ENCODE data around the gene ITPR1.

The ITPR1 gene

GRCh38 chr3:4819746-4820145, 326.6 kb downstream of the ITPR1 start:
- no peak for DNase-seq

GRCh38 chr3:4820296-4821121, 327.4 kb downstream of the ITPR1 start:
- DNase-seq = no peak

GRCh38 chr3:4821338-4821737, 328.2 kb downstream of the ITPR1 start:
- DNase-seq = no peak

GRCh38 chr3:4821975-4822374, 328.8 kb downstream of the ITPR1 start:
- peak; percentile 88 for DNase-seq

GRCh38 chr3:4822568-4822967, 329.4 kb downstream of the ITPR1 start:
- no peak for DNase-seq

- no peak for DNase-seq
Observed at GRCh38 chr3:4823385-4823784, 330.2 kb downstream of the ITPR1 start.

GRCh38 chr3:4823986-4824925, 331.1 kb downstream of the ITPR1 start:
- no peak for DNase-seq

- no peak for DNase-seq
Observed at GRCh38 chr3:4824926-4825325, 331.8 kb downstream of the ITPR1 start.

GRCh38 chr3:4825436-4826236, 332.5 kb downstream of the ITPR1 start:
- DNase-seq = peak; percentile 41

GRCh38 chr3:4826237-4827100, 333.3 kb downstream of the ITPR1 start:
- no peak for DNase-seq

GRCh38 chr3:4827767-4828166, 334.6 kb downstream of the ITPR1 start:
- no peak for DNase-seq

- DNase-seq = no peak
Observed at GRCh38 chr3:4828279-4829030, 335.3 kb downstream of the ITPR1 start.

GRCh38 chr3:4829031-4829394, 335.9 kb downstream of the ITPR1 start:
- no peak for DNase-seq

- DNase-seq = no peak
Observed at GRCh38 chr3:4830586-4830914, 337.4 kb downstream of the ITPR1 start.

- DNase-seq = no peak
Observed at GRCh38 chr3:4831580-4831950, 338.4 kb downstream of the ITPR1 start.

- DNase-seq = no peak
Observed at GRCh38 chr3:4833471-4833870, 340.3 kb downstream of the ITPR1 start.

GRCh38 chr3:4834403-4834866, 341.3 kb downstream of the ITPR1 start:
- DNase-seq = peak; percentile 78

- DNase-seq = peak; percentile 32
Observed at GRCh38 chr3:4835616-4836043, 342.5 kb downstream of the ITPR1 start.

GRCh38 chr3:4836516-4836915, 343.4 kb downstream of the ITPR1 start:
- no peak for DNase-seq

- no peak for DNase-seq
Observed at GRCh38 chr3:4837374-4837930, 344.3 kb downstream of the ITPR1 start.

GRCh38 chr3:4838621-4839022, 345.5 kb downstream of the ITPR1 start:
- no peak for DNase-seq

Measured in CD4-positive, alpha-beta T cell treated with Interleukin-10 for 1 hour (primary cell).